Glutamatergic neuron (in vitro differentiated cells): ENCODE results near the gene FSTL4. TPM values are rescaled to one million over a fixed set of nuclear protein-coding genes. Genes with fewer than 3 reads are reported as not detected.

Experiments used
- DNase-seq: peaks from one replicate; pipeline ENCODE4 v3.0.0; 2022
- H3K27ac Mint-ChIP-seq: one replicate; pipeline ENCODE4 v1.8.0; 2020; ENCODE audit warnings: mild to moderate bottlenecking, mixed read lengths, inconsistent platforms; ENCODE audit not compliant: unreplicated experiment
- H3K27me3 Mint-ChIP-seq: one replicate; pipeline ENCODE4 v1.8.0; 2020; ENCODE audit warnings: mild to moderate bottlenecking, moderate library complexity, mixed read lengths, inconsistent platforms; ENCODE audit not compliant: unreplicated experiment
- H3K36me3 Mint-ChIP-seq: one replicate; pipeline ENCODE4 v1.8.0; 2020; ENCODE audit warnings: mild to moderate bottlenecking, mixed read lengths, inconsistent platforms; ENCODE audit not compliant: unreplicated experiment
- H3K4me1 Mint-ChIP-seq: one replicate; pipeline ENCODE4 v1.8.0; 2020; ENCODE audit warnings: mild to moderate bottlenecking, low read depth, mixed read lengths, inconsistent platforms; ENCODE audit not compliant: unreplicated experiment
- H3K4me3 Mint-ChIP-seq: one replicate; pipeline ENCODE4 v1.8.0; 2020; ENCODE audit warnings: mild to moderate bottlenecking, mixed read lengths, inconsistent platforms; ENCODE audit not compliant: unreplicated experiment
- H3K9me3 Mint-ChIP-seq: one replicate; pipeline ENCODE4 v1.8.0; 2020; ENCODE audit warnings: mild to moderate bottlenecking, moderate library complexity, mixed read lengths, inconsistent platforms; ENCODE audit not compliant: unreplicated experiment
- total RNA-seq: library from RNA; stranded (reverse); fragmentation: NEBNext Ultra II Directional; extraction: Animal tissue kit (Norgen Biotek cat#: 25700); gene quantifications from one replicate; pipeline ENCODE4 v1.2.1, GENCODE V29; 2021; ENCODE audit not compliant: unreplicated experiment
- TF ChIP-seq, protein P1 (sequence below): fragments of 200-600 bp; sonication (generic); IDR thresholded peaks from one replicate; pipeline ENCODE4 v1.5.0; 2021; ENCODE audit not compliant: partially characterized antibody, unreplicated experiment

Gene FSTL4
- total RNA-seq, 1 donor from 2014 or later, result 29.0 TPM

DNA sequence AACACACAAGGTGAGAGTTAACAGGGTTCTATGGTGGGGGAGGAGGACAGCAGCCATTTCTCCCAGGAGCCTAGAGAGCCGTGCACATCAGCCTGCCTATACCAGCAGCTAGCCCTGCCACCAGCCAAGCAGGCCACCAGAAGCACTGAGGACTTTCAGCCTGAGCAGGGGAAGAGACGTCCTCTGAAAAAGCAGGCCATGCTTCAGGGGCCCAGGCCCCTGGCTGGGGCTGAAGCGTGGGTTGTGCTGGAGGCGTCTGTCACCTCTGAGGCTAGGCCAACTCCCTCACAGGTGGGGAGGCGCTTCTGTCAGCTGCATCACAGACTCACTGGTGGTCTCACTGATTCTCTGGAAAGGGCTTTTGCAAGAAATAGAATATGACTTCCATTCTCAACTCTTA lies 16.3 kb downstream of the FSTL4 start:
- TF ChIP-seq, protein P1, sequence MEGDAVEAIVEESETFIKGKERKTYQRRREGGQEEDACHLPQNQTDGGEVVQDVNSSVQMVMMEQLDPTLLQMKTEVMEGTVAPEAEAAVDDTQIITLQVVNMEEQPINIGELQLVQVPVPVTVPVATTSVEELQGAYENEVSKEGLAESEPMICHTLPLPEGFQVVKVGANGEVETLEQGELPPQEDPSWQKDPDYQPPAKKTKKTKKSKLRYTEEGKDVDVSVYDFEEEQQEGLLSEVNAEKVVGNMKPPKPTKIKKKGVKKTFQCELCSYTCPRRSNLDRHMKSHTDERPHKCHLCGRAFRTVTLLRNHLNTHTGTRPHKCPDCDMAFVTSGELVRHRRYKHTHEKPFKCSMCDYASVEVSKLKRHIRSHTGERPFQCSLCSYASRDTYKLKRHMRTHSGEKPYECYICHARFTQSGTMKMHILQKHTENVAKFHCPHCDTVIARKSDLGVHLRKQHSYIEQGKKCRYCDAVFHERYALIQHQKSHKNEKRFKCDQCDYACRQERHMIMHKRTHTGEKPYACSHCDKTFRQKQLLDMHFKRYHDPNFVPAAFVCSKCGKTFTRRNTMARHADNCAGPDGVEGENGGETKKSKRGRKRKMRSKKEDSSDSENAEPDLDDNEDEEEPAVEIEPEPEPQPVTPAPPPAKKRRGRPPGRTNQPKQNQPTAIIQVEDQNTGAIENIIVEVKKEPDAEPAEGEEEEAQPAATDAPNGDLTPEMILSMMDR, result no peak
- peaks cover 12% of the 10 kb centered on the region for H3K36me3 Mint-ChIP-seq
- peaks cover 1% of the 10 kb centered on the region for H3K9me3 Mint-ChIP-seq
- peaks cover 9% of the 10 kb centered on the region for H3K4me1 Mint-ChIP-seq
- no peak overlapping the region for H3K27ac Mint-ChIP-seq
- DNase-seq, result no peak
- no peak overlapping the region for H3K4me3 Mint-ChIP-seq
- H3K27me3 Mint-ChIP-seq, result peaks cover 5% of the 10 kb centered on the region

DNA sequence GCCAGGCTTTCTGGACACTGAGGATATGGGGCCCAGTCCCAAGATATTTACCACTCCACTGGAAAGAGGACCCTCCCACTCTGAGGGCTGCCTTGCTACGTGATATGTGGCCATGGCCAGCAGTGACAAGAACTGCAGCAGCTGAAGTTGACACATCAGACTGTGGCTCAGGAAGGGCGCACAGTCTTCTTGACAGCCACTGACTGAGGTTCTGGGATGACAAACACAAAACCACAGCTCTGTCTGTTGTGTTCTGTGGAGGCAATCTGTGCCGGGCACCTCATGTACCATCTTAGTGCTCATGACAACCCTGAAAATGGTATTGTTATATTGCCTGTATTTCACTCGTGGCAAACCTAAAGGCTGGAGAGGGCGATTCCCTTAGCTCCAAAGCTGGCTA lies 16.9 kb downstream of the FSTL4 start:
- peaks cover 1% of the 10 kb centered on the region for H3K9me3 Mint-ChIP-seq
- DNase-seq, result no peak
- H3K27me3 Mint-ChIP-seq, result peaks cover 5% of the 10 kb centered on the region
- TF ChIP-seq, protein P1, result no peak
- peaks cover 9% of the 10 kb centered on the region for H3K4me1 Mint-ChIP-seq
- no peak overlapping the region for H3K27ac Mint-ChIP-seq
- H3K36me3 Mint-ChIP-seq, result peaks cover 12% of the 10 kb centered on the region
- no peak overlapping the region for H3K4me3 Mint-ChIP-seq

DNA sequence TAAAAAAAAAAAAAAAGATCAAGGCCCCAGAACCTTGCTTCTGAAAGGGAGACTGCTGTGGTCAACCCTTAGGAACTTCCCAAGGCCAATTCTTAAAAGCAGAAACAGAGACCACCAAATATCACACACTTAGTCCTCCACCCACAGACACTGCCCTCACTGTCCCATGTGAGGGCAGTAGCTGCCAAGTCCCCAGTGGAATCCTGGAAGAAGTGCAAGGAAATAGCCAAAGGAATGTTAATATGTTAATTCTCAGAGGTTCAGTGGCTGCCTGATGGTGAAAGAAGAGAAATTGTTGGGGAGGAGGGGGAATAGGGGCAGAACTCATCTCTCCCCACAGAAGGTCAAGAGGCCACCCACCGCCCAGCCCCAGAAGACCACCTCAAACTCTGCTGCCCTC lies 23.1 kb downstream of the FSTL4 start:
- DNase-seq, result no peak
- no peak overlapping the region for H3K27ac Mint-ChIP-seq
- peaks cover 5% of the 10 kb centered on the region for H3K36me3 Mint-ChIP-seq

DNA sequence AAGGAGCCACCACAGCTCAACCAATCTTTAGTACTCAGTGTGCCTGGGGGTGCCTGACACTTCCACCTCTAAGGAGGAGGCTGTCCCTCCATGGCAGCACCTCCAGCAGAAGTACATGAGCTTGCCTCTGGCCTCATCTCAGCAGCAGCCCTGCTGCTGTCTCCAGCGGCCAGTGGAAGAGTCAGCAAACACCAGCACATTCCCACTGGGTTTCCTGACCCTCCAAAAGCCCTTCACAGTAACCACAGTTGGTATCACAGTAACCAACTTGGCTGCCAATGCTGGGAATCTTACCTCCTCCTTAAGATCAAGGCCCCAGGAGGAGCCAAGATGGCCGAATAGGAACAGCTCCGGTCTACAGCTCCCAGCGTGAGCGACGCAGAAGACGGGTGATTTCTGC lies 29.4 kb downstream of the FSTL4 start:
- Mint-ChIP-seq H3K4me3 (no peak overlapping the region), H3K9me3 (peaks cover 2% of the 10 kb centered on the region), H3K4me1 (no peaks in the 10 kb centered on the region), H3K27me3 (peaks cover 4% of the 10 kb centered on the region), H3K27ac (no peak overlapping the region), H3K36me3 (no peaks in the 10 kb centered on the region)
- TF ChIP-seq, protein P1, result no peak
- no peak for DNase-seq

More for the DNA sequence above, 23.1 kb downstream of the FSTL4 start:
- Mint-ChIP-seq H3K4me3 (no peak overlapping the region), H3K9me3 (peaks cover 1% of the 10 kb centered on the region), H3K4me1 (no peaks in the 10 kb centered on the region), H3K27me3 (peaks cover 5% of the 10 kb centered on the region)
- TF ChIP-seq, protein P1, result no peak

DNA sequence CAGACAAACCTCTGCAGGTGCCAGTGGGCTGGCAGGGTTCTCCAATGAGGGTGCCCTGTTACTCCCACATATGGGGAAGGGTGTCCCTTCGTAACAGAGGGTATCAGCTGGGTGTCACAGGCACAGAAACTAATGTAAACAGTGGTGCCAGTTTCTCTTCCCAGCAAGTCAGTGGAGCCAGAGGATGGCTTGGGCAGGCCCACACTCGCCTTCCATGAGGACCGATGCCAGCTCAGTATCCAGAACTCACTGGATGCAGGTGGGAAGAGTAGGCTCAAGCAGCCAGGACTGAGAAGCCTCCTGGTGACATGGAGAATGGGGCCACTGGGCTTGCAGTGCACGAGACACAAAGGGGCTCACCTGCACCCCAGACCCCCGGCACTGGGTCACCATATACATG lies 30.4 kb downstream of the FSTL4 start:
- TF ChIP-seq, protein P1, result no peak
- no peak overlapping the region for H3K27ac Mint-ChIP-seq
- H3K27me3 Mint-ChIP-seq, result peaks cover 5% of the 10 kb centered on the region
- H3K4me1 Mint-ChIP-seq, result no peaks in the 10 kb centered on the region
- H3K4me3 Mint-ChIP-seq, result no peak overlapping the region
- no peak for DNase-seq
- H3K36me3 Mint-ChIP-seq, result no peaks in the 10 kb centered on the region
- H3K9me3 Mint-ChIP-seq, result peaks cover 2% of the 10 kb centered on the region
